ENCODE measurements around the gene FXYD6.

DNA sequence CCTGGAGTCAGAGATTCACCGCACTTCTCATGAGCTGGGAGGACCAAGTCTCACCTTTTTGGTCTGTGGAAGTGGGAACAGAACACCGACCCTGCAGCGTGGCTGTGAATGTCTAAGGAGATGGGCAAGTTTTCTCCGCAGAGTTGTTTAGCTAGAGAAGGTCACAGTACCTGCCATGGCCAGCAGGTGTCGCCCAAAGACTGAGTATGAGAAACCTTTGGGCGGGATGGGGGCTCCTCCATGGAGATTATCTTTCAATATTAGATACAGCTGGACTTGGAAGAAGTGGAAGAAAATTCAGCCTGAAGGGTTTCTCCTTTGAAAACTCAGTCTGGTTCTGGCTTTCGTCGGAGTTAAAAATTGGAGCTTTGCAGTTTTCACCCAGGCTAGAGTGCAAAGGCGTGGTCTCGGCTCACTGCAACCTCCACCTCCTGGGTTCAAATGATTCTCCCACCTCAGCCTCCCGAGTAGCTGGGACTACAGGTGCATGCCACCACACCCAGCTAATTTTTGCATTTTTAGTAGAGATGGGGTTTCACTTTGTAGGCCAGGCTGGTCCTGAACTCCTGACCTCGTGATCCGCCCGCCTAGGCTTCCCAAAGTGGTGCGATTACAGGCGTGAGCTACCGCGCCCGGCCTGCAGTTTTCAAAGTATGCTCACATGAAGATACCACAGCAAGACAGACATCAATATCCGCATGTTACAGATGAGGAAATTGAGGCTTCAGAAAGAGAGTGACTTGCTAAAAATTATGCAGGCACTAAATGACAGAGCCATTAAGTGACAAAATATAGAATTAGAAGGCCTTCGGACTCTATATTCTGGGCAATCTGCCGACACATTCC is 68.8 kb downstream of the FXYD6 start:
- TF ChIP-seq, protein P1, sequence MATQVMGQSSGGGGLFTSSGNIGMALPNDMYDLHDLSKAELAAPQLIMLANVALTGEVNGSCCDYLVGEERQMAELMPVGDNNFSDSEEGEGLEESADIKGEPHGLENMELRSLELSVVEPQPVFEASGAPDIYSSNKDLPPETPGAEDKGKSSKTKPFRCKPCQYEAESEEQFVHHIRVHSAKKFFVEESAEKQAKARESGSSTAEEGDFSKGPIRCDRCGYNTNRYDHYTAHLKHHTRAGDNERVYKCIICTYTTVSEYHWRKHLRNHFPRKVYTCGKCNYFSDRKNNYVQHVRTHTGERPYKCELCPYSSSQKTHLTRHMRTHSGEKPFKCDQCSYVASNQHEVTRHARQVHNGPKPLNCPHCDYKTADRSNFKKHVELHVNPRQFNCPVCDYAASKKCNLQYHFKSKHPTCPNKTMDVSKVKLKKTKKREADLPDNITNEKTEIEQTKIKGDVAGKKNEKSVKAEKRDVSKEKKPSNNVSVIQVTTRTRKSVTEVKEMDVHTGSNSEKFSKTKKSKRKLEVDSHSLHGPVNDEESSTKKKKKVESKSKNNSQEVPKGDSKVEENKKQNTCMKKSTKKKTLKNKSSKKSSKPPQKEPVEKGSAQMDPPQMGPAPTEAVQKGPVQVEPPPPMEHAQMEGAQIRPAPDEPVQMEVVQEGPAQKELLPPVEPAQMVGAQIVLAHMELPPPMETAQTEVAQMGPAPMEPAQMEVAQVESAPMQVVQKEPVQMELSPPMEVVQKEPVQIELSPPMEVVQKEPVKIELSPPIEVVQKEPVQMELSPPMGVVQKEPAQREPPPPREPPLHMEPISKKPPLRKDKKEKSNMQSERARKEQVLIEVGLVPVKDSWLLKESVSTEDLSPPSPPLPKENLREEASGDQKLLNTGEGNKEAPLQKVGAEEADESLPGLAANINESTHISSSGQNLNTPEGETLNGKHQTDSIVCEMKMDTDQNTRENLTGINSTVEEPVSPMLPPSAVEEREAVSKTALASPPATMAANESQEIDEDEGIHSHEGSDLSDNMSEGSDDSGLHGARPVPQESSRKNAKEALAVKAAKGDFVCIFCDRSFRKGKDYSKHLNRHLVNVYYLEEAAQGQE (IDR thresholded peaks at IDR 0.05; ENCODE audit: insufficient read depth in 1 of 2, low read depth in 2 of 2, low read length in 2 of 2), result no peak
- TF ChIP-seq TAF1 (IDR thresholded peaks at IDR 0.05; ENCODE audit: borderline replicate concordance, insufficient read depth, low read length), result no peak
- no peak for TF ChIP-seq POLR2AphosphoS5 (IDR thresholded peaks at IDR 0.05; ENCODE audit: low read depth, low read length)
- no peak for TF ChIP-seq SIN3A (IDR thresholded peaks at IDR 0.05; ENCODE audit: borderline replicate concordance, insufficient read depth, low read length)
- no peak for TF ChIP-seq FOXP2 (optimal IDR thresholded peaks at IDR 0.05; ENCODE audit: borderline replicate concordance, extremely low read depth, extremely low read length, insufficient read depth)
